ENCODE measurements around the gene ETF1. TPM values are rescaled to one million over a fixed set of nuclear protein-coding genes. Genes with fewer than 3 reads are reported as not detected.

Gene ETF1
- total and polyA plus RNA-seq, 9 of the 15 experiments (the other 6 are each of a cell fraction or from before 2014, with no cell fraction given), result 53.7 to 209 (median 164) TPM

GRCh38 chr5:138520971-138521370, 22.1 kb downstream of the ETF1 start (continued):
- TF ChIP-seq REST (IDR thresholded peaks at IDR 0.05; ENCODE audit: borderline replicate concordance), result no peak
- no peak for TF ChIP-seq REST (CRISPR knock-in tag; IDR thresholded peaks at IDR 0.05; ENCODE audit: low read depth)
- no peak for TF ChIP-seq ARHGAP35 (IDR thresholded peaks at IDR 0.05; ENCODE audit: partially characterized antibody)
- TF ChIP-seq ZNF311 (CRISPR knock-in tag; IDR thresholded peaks at IDR 0.05), result no peak
- TF ChIP-seq, protein P1, sequence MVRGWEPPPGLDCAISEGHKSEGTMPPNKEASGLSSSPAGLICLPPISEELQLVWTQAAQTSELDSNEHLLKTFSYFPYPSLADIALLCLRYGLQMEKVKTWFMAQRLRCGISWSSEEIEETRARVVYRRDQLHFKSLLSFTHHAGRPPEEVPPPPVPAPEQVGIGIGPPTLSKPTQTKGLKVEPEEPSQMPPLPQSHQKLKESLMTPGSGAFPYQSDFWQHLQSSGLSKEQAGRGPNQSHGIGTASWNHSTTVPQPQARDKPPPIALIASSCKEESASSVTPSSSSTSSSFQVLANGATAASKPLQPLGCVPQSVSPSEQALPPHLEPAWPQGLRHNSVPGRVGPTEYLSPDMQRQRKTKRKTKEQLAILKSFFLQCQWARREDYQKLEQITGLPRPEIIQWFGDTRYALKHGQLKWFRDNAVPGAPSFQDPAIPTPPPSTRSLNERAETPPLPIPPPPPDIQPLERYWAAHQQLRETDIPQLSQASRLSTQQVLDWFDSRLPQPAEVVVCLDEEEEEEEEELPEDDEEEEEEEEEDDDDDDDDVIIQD (CRISPR knock-in tag; IDR thresholded peaks at IDR 0.05), result no peak
- TF ChIP-seq ZNF57 (CRISPR knock-in tag; IDR thresholded peaks at IDR 0.05), result no peak
